ENCODE data around the gene FBXL17.

FBXL17 gene

DNA sequence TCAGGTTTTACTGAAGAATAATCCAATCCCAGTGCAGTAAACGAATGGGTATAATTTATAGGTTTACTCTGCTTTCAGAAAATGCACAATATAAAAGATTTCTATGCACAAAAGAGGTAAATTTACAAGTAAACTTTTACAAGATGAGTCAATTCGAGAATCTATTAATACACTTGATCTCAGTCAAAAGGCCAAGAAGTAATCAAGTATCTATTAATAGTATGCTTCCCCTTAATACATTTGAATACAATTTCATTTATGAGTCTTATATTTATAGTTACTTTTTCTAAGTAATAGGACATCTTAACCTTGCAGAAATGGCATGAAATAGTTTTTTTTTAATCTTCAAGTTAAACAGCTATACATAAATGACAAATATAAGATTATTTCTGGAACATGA lies 355.9 kb downstream of the FBXL17 start:
- Histone ChIP-seq H3K4me2 (ENCODE audit: low read depth, low read length, poor library complexity, severe bottlenecking) (no peak overlapping the region), H3K79me2 (ENCODE audit: insufficient read depth, low read length) (no peaks in the 10 kb centered on the region), H3F3A (ENCODE audit: low read depth) (no peaks in the 10 kb centered on the region), H3K27me3 (ENCODE audit: insufficient read depth, low read length, poor library complexity, severe bottlenecking) (no peaks in the 10 kb centered on the region), H3K9ac (ENCODE audit: low read depth, low read length, poor library complexity, severe bottlenecking) (no peak overlapping the region), H4K20me1 (ENCODE audit: insufficient read depth, low read length, poor library complexity, severe bottlenecking) (no peaks in the 10 kb centered on the region), H3K4me3 (ENCODE audit: low read length, poor library complexity, severe bottlenecking) (no peak overlapping the region), H3K4me1 (ENCODE audit: insufficient read depth, low read length, poor library complexity, severe bottlenecking) (no peaks in the 10 kb centered on the region), H3K36me3 (ENCODE audit: insufficient read depth, low read length) (no peaks in the 10 kb centered on the region), H3K9me2 (replicated peaks; ENCODE audit: low read depth, low read length) (no peaks in the 10 kb centered on the region), H2AFZ (ENCODE audit: low read length) (no peak overlapping the region), H3K9me3 (ENCODE audit: insufficient read depth, low read depth, low read length) (no peaks in the 10 kb centered on the region)
- TF ChIP-seq EZH2phosphoT487 (IDR thresholded peaks at IDR 0.05; ENCODE audit: borderline replicate concordance): no peak
- TF ChIP-seq, protein P1, sequence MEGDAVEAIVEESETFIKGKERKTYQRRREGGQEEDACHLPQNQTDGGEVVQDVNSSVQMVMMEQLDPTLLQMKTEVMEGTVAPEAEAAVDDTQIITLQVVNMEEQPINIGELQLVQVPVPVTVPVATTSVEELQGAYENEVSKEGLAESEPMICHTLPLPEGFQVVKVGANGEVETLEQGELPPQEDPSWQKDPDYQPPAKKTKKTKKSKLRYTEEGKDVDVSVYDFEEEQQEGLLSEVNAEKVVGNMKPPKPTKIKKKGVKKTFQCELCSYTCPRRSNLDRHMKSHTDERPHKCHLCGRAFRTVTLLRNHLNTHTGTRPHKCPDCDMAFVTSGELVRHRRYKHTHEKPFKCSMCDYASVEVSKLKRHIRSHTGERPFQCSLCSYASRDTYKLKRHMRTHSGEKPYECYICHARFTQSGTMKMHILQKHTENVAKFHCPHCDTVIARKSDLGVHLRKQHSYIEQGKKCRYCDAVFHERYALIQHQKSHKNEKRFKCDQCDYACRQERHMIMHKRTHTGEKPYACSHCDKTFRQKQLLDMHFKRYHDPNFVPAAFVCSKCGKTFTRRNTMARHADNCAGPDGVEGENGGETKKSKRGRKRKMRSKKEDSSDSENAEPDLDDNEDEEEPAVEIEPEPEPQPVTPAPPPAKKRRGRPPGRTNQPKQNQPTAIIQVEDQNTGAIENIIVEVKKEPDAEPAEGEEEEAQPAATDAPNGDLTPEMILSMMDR (conservative IDR thresholded peaks at IDR 0.05; ENCODE audit: low read length): no peak

DNA sequence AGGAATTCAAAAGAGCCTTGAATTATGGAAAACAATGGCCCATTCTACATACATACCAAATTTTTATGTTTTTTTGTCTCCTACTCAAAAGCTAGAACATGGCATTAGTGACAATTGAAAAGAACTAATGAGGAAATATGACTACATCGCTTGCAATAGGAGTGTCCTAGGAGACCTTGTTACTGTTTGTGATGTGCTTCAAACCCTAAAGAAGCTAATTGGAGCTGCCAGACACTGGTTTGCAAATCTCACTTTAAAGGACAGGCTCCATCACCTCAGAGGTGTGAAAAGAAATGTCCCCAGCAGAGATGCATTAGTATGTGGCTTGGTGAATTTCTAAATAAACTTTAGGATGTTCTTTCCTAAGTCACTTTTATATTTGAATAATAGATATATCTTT lies 356.9 kb downstream of the FBXL17 start:
- Histone ChIP-seq H3K27me3 (ENCODE audit: insufficient read depth, low read length, poor library complexity, severe bottlenecking) (no peaks in the 10 kb centered on the region), H3K9ac (ENCODE audit: low read depth, low read length, poor library complexity, severe bottlenecking) (no peak overlapping the region), H4K20me1 (ENCODE audit: insufficient read depth, low read length, poor library complexity, severe bottlenecking) (no peaks in the 10 kb centered on the region), H3K4me2 (ENCODE audit: low read depth, low read length, poor library complexity, severe bottlenecking) (no peak overlapping the region), H3K36me3 (ENCODE audit: insufficient read depth, low read length) (no peaks in the 10 kb centered on the region), H3K9me3 (ENCODE audit: insufficient read depth, low read depth, low read length) (no peaks in the 10 kb centered on the region), H3K9me2 (replicated peaks; ENCODE audit: low read depth, low read length) (no peaks in the 10 kb centered on the region), H2AFZ (ENCODE audit: low read length) (no peak overlapping the region), H3K4me3 (ENCODE audit: low read length, poor library complexity, severe bottlenecking) (no peak overlapping the region), H3K4me1 (ENCODE audit: insufficient read depth, low read length, poor library complexity, severe bottlenecking) (no peaks in the 10 kb centered on the region), H3F3A (ENCODE audit: low read depth) (no peaks in the 10 kb centered on the region), H3K79me2 (ENCODE audit: insufficient read depth, low read length) (no peaks in the 10 kb centered on the region)
- no peak for TF ChIP-seq EZH2phosphoT487 (IDR thresholded peaks at IDR 0.05; ENCODE audit: borderline replicate concordance)
- TF ChIP-seq, protein P1 (conservative IDR thresholded peaks at IDR 0.05; ENCODE audit: low read length): no peak

DNA sequence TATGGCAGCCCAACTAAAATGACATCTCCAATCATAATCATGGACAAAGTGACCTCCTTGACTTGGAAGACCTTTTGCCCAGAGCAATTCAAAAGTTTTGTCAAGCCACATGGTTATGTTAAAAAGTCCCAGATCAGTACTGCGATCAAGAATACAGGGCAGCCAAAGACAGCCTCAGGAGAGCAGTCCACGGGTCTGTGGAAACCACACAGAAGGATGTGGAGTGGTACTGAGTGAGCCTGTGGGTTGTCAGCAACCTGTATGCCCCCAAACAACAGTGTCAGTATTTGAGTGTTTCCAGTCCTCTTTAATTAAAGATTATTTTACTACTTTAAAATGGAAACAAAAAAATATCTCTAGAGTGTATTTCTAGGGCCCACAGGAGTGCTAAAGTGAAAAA lies 365.8 kb downstream of the FBXL17 start:
- Histone ChIP-seq H3K4me1 (ENCODE audit: insufficient read depth, low read length, poor library complexity, severe bottlenecking) (no peaks in the 10 kb centered on the region), H3K27me3 (ENCODE audit: insufficient read depth, low read length, poor library complexity, severe bottlenecking) (no peaks in the 10 kb centered on the region), H3K9me3 (ENCODE audit: insufficient read depth, low read depth, low read length) (no peaks in the 10 kb centered on the region), H3K4me3 (ENCODE audit: low read length, poor library complexity, severe bottlenecking) (no peak overlapping the region), H3K9ac (ENCODE audit: low read depth, low read length, poor library complexity, severe bottlenecking) (no peak overlapping the region), H3K79me2 (ENCODE audit: insufficient read depth, low read length) (no peaks in the 10 kb centered on the region), H3K36me3 (ENCODE audit: insufficient read depth, low read length) (no peaks in the 10 kb centered on the region), H4K20me1 (ENCODE audit: insufficient read depth, low read length, poor library complexity, severe bottlenecking) (no peaks in the 10 kb centered on the region), H3K4me2 (ENCODE audit: low read depth, low read length, poor library complexity, severe bottlenecking) (no peak overlapping the region), H2AFZ (ENCODE audit: low read length) (no peak overlapping the region), H3F3A (ENCODE audit: low read depth) (no peaks in the 10 kb centered on the region), H3K9me2 (replicated peaks; ENCODE audit: low read depth, low read length) (no peaks in the 10 kb centered on the region)
- TF ChIP-seq, protein P1 (conservative IDR thresholded peaks at IDR 0.05; ENCODE audit: low read length): no peak
- TF ChIP-seq EZH2phosphoT487 (IDR thresholded peaks at IDR 0.05; ENCODE audit: borderline replicate concordance): no peak
